Loucy (cell line): Measurements from ENCODE around the gene GALNT12.

Experiments used
- EZH2phosphoT487 ChIP-seq: fragments of 200-600 bp; IDR thresholded peaks from 2 replicates; pipeline ENCODE4 v1.6.1; 2018; ENCODE audit warnings: antibody characterized with exemption, mild to moderate bottlenecking, moderate library complexity, borderline replicate concordance
- TF ChIP-seq, protein P1 (sequence below): fragments of 200-600 bp; sonication (generic); conservative IDR thresholded peaks from 2 replicates; pipeline ENCODE4 v1.5.1; 2014; ENCODE audit warnings: mild to moderate bottlenecking, antibody characterized with exemption, low read length

DNA sequence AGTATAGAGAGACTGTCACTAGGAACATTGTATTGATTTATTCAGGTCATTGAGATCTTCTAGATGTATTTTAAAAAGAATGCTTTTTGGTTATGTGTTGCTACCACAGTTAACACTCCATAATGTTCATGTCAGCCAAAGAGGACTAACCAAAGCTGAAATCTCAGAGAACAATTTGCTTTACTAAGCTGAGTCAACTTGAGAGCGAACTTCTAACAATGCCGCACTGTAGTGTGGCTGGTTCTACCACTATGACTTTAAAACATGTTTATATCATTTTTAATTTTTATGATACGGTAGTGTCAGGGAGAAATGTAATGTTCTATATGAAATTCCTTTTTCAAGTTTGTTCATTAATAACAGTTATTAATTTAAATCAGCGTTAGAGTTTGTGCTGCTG, 42.1 kb downstream of the GALNT12 start:
- TF ChIP-seq, protein P1, sequence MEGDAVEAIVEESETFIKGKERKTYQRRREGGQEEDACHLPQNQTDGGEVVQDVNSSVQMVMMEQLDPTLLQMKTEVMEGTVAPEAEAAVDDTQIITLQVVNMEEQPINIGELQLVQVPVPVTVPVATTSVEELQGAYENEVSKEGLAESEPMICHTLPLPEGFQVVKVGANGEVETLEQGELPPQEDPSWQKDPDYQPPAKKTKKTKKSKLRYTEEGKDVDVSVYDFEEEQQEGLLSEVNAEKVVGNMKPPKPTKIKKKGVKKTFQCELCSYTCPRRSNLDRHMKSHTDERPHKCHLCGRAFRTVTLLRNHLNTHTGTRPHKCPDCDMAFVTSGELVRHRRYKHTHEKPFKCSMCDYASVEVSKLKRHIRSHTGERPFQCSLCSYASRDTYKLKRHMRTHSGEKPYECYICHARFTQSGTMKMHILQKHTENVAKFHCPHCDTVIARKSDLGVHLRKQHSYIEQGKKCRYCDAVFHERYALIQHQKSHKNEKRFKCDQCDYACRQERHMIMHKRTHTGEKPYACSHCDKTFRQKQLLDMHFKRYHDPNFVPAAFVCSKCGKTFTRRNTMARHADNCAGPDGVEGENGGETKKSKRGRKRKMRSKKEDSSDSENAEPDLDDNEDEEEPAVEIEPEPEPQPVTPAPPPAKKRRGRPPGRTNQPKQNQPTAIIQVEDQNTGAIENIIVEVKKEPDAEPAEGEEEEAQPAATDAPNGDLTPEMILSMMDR, result no peak
- no peak for TF ChIP-seq EZH2phosphoT487
